ENCODE measurements around the gene NDST3. TPM values are rescaled to one million over a fixed set of nuclear protein-coding genes. Genes with fewer than 3 reads are reported as not detected.

Gene NDST3
- total RNA-seq, 1 experiment from 2014 or later, result 0.70 TPM

DNA sequence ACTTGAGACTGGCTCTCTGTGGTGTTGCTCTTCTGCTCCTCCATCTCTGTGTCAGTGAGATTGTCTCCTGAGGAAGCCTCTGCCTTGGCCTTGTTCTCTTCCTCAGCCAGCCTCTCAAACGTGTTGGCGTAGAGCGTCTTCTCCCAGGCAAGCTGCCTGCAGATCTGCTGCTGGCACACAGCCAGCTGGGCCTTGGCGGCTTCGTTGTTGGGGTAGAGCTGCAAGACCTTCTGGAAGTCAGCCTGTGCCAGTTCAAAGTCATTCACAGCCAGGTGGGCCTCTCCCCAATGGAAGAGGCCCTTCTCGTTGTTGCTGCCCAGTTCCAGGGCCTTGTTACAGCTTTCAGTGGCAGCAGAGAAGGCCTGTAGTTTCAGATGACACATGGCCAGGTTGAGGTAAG lies 159.1 kb downstream of the NDST3 start:
- Histone ChIP-seq H3K18ac (ENCODE audit: insufficient read length, low read depth, low read length) (no peak overlapping the region), H3K4ac (ENCODE audit: low read depth, low read length) (no peak overlapping the region), H3K23ac (ENCODE audit: insufficient read length, low read depth, low read length) (no peak overlapping the region), H2AK5ac (ENCODE audit: insufficient read length, low read length) (no peak overlapping the region), H3K27ac (ENCODE audit: insufficient read length, low read depth, low read length) (no peak overlapping the region), H3K56ac (ENCODE audit: insufficient read length, low read depth, low read length) (no peak overlapping the region), H2BK12ac (ENCODE audit: insufficient read length, low read depth, low read length) (no peak overlapping the region), H2BK15ac (ENCODE audit: low read depth, low read length) (no peak overlapping the region), H2BK5ac (ENCODE audit: insufficient read length, low read length) (no peak overlapping the region), H4K20me1 (ENCODE audit: control insufficient read depth, insufficient read depth, insufficient read length) (no peaks in the 10 kb centered on the region), H3K4me1 (ENCODE audit: insufficient read depth, low read length) (no peaks in the 10 kb centered on the region; the same call in 1 of the 2 replicates), H3K9me3 (ENCODE audit: control insufficient read depth, low read depth, low read length) (no peaks in the 10 kb centered on the region), H3K27me3 (ENCODE audit: insufficient read depth, low read length) (no peaks in the 10 kb centered on the region), H3K79me1 (ENCODE audit: insufficient read depth, low read depth, low read length, poor library complexity, severe bottlenecking) (no peaks in the 10 kb centered on the region), H3K4me2 (ENCODE audit: insufficient read depth, insufficient read length, low read length) (no peak overlapping the region), H3T11ph (ENCODE audit: low read length) (no peak overlapping the region), H4K91ac (ENCODE audit: insufficient read length, low read depth, low read length) (no peak overlapping the region), H3K79me2 (ENCODE audit: insufficient read depth, low read length) (no peaks in the 10 kb centered on the region), H4K5ac (ENCODE audit: insufficient read length, low read depth, low read length) (no peak overlapping the region), H2BK120ac (ENCODE audit: low read depth, low read length, poor library complexity, severe bottlenecking) (no peak overlapping the region), H3K9ac (ENCODE audit: extremely low read depth, insufficient read length, low read length) (no peak overlapping the region), H2AFZ (ENCODE audit: low read length) (no peak overlapping the region), H4K8ac (replicated peaks; ENCODE audit: insufficient read length, low read depth, low read length) (no peak overlapping the region), H3K14ac (ENCODE audit: insufficient read depth, low read length) (no peak overlapping the region), H3K23me2 (ENCODE audit: insufficient read length, low read depth, low read length, poor library complexity, severe bottlenecking) (no peaks in the 10 kb centered on the region), H2BK20ac (ENCODE audit: low read depth, low read length, poor library complexity, severe bottlenecking) (no peak overlapping the region)
- TF ChIP-seq, protein P1, sequence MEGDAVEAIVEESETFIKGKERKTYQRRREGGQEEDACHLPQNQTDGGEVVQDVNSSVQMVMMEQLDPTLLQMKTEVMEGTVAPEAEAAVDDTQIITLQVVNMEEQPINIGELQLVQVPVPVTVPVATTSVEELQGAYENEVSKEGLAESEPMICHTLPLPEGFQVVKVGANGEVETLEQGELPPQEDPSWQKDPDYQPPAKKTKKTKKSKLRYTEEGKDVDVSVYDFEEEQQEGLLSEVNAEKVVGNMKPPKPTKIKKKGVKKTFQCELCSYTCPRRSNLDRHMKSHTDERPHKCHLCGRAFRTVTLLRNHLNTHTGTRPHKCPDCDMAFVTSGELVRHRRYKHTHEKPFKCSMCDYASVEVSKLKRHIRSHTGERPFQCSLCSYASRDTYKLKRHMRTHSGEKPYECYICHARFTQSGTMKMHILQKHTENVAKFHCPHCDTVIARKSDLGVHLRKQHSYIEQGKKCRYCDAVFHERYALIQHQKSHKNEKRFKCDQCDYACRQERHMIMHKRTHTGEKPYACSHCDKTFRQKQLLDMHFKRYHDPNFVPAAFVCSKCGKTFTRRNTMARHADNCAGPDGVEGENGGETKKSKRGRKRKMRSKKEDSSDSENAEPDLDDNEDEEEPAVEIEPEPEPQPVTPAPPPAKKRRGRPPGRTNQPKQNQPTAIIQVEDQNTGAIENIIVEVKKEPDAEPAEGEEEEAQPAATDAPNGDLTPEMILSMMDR (conservative IDR thresholded peaks at IDR 0.05), result no peak
- WGBS (ENCODE audit: extremely low coverage, insufficient read length, low lambda C conversion rate), result no CpG with 5 or more reads among the region's 6 CpGs
- Mint-ChIP-seq H3K27me3 (ENCODE audit: low read depth) (no peaks in the 10 kb centered on the region; the same call in 1 of the 2 replicates), H3K27ac (no peak overlapping the region), H3K9me3 (peaks cover 7 to 26% of the 10 kb centered on the region in 2 experiments; a peak in 4 of 5 replicates), H3K36me3 (ENCODE audit: insufficient read depth in 1 of 3, low read depth in 3 of 3) (peaks cover 4 to 24% (median 6%) of the 10 kb centered on the region in 3 experiments), H3K4me1 (peaks cover 18 to 19% of the 10 kb centered on the region in 2 experiments), H3K4me3 (no peak overlapping the region)
- no peak for DNase-seq
